Uterus (tissue), 4 donors: Measurements from ENCODE around the gene KCNK13. TPM values are rescaled to one million over a fixed set of nuclear protein-coding genes. Genes with fewer than 3 reads are reported as not detected.
"Not testable (repeated sequence)": the region's sequence is repeated elsewhere in the genome, so short reads cannot be mapped to it uniquely, and the experiment has no call there.

ENCODE experiments used
- DNase-seq, 2 donors: peaks; one replicate each; pipeline ENCODE4 v3.0.0-alpha.2; 2019 to 2020
- H3K27ac ChIP-seq, 2 donors: fragments of 200-600 bp; sonication (generic); 1 replicate in 1 of 2; 2 replicates in 1 of 2; pipeline ENCODE4 v1.5.1; 2016 to 2018
- H3K27me3 ChIP-seq, 2 donors: fragments of 200-600 bp; sonication (generic); one replicate each; pipeline ENCODE4 v1.5.1; 2018 to 2019; ENCODE audit warnings: control low read depth in 1 of 2
- H3K36me3 ChIP-seq, 2 donors: fragments of 200-600 bp; sonication (generic); one replicate each; pipeline ENCODE4 v1.5.1; 2019; ENCODE audit warnings: control low read depth in 1 of 2
- H3K4me1 ChIP-seq, 2 donors: fragments of 200-600 bp; sonication (generic); one replicate each; pipeline ENCODE4 v1.5.1; 2018 to 2019; ENCODE audit warnings: control low read depth in 1 of 2
- H3K4me3 ChIP-seq, 2 donors: fragments of 200-600 bp; sonication (generic); 1 replicate in 1 of 2; 2 replicates in 1 of 2; pipeline ENCODE4 v1.5.1; 2018 to 2019; ENCODE audit warnings: mild to moderate bottlenecking in 1 of 2
- H3K9me3 ChIP-seq, 2 donors: fragments of 200-600 bp; sonication (generic); one replicate each; pipeline ENCODE4 v1.5.1; 2019; ENCODE audit warnings: control low read depth in 1 of 2
- POLR2A ChIP-seq, 2 donors: fragments of 450-650 bp; IDR thresholded peaks; one replicate each; pipeline ENCODE4 v1.6.1; 2016; ENCODE audit warnings: antibody characterized with exemption in 2 of 2, mild to moderate bottlenecking in 1 of 2, moderate library complexity in 1 of 2
- intact Hi-C: fragments of 100-400 bp; cut with DNase I; formaldehyde crosslinking; loops from one replicate; pipeline ENCODE4 v1.15.1; 2023; ENCODE audit warnings: low total_unique reads
- small RNA-seq: library from RNA; depleted of rRNA; stranded (forward); fragments of <200 nt; gene quantifications from one replicate; pipeline ENCODE3, GENCODE V24; 2016
- total RNA-seq, 4 donors: library from RNA; depleted of rRNA in 3 of 4; stranded (reverse); fragments of >200 nt in 3 of 4; gene quantifications; one replicate each; pipeline versions ENCODE4 v1.1.0 to v1.2.4, GENCODE V29; 2014 to 2023
- TF ChIP-seq, protein P1 (sequence below), 4 experiments: fragments of 200-600 bp in 2 of 4; fragments of 450-650 bp in 2 of 4; sonication (generic) in 2 of 4; IDR thresholded peaks; one replicate each; pipeline ENCODE4 v1.5.1; 2016 to 2019; ENCODE audit warnings: antibody characterized with exemption in 4 of 4, mild to moderate bottlenecking in 2 of 4, moderate library complexity in 1 of 4
- donor health status: DM: yes; HTN: yes; CAD: no.

Gene KCNK13
- total RNA-seq, 4 donors from 2014 or later: 0.14 TPM; not detected in 3

GRCh38 chr14:90204516-90204915 lies 142.7 kb downstream of the KCNK13 start:
- H3K27ac ChIP-seq: no peak overlapping the region
- intact Hi-C loops: no loop called here
- no peak overlapping the region for H3K4me3 ChIP-seq

GRCh38 chr14:90213099-90213748 lies 151.4 kb downstream of the KCNK13 start:
- no peaks in the 10 kb centered on the region for H3K4me1 ChIP-seq
- H3K9me3 ChIP-seq: no peaks in the 10 kb centered on the region
- H3K27me3 ChIP-seq: no peaks in the 10 kb centered on the region
- no peak for DNase-seq
- no peaks in the 10 kb centered on the region for H3K36me3 ChIP-seq
- H3K27ac ChIP-seq: no peak overlapping the region
- H3K4me3 ChIP-seq: no peak overlapping the region
- intact Hi-C loops: no loop called here
- TF ChIP-seq, protein P1, sequence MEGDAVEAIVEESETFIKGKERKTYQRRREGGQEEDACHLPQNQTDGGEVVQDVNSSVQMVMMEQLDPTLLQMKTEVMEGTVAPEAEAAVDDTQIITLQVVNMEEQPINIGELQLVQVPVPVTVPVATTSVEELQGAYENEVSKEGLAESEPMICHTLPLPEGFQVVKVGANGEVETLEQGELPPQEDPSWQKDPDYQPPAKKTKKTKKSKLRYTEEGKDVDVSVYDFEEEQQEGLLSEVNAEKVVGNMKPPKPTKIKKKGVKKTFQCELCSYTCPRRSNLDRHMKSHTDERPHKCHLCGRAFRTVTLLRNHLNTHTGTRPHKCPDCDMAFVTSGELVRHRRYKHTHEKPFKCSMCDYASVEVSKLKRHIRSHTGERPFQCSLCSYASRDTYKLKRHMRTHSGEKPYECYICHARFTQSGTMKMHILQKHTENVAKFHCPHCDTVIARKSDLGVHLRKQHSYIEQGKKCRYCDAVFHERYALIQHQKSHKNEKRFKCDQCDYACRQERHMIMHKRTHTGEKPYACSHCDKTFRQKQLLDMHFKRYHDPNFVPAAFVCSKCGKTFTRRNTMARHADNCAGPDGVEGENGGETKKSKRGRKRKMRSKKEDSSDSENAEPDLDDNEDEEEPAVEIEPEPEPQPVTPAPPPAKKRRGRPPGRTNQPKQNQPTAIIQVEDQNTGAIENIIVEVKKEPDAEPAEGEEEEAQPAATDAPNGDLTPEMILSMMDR (IDR thresholded peaks at IDR 0.05): no peak
- no peak for TF ChIP-seq POLR2A (IDR thresholded peaks at IDR 0.05)

More at GRCh38 chr14:90204516-90204915, 142.7 kb downstream of the KCNK13 start:
- TF ChIP-seq POLR2A (IDR thresholded peaks at IDR 0.05): no peak
- TF ChIP-seq, protein P1 (IDR thresholded peaks at IDR 0.05): no peak
- DNase-seq: no peak
- Histone ChIP-seq H3K4me1 (no peaks in the 10 kb centered on the region), H3K36me3 (no peaks in the 10 kb centered on the region), H3K27me3 (no peaks in the 10 kb centered on the region), H3K9me3 (no peaks in the 10 kb centered on the region)

- Histone ChIP-seq H3K4me3 (no peak overlapping the region), H3K27ac (no peak overlapping the region), H3K4me1 (no peaks in the 10 kb centered on the region), H3K36me3 (no peaks in the 10 kb centered on the region), H3K27me3 (no peaks in the 10 kb centered on the region), H3K9me3 (peaks cover 0 to 3% of the 10 kb centered on the region in 2 donors)
- TF ChIP-seq, protein P1 (IDR thresholded peaks at IDR 0.05): no peak
- no peak for TF ChIP-seq POLR2A (IDR thresholded peaks at IDR 0.05)
- intact Hi-C loops: no loop called here
- no peak for DNase-seq
Measured at GRCh38 chr14:90228478-90228877, 166.7 kb downstream of the KCNK13 start.

DNA sequence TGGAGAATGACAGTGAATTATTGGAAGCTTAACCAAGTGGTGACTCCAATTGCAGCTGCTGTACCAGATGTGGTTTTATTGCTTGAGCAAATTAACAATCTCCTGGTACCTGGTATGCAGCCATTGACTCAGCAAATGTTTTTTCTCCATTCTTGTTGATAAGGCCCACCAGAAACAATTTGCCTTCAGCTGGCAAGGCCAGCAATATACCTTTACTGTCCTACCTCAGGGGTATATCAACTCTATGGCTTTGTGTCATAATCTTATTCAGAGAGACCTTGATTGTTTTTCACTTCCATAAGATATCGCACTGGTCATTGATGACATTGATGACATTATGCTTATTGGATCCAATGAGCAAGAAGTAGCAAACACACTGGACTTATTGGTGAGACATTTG lies 168.1 kb downstream of the KCNK13 start:
- H3K27ac ChIP-seq, H3K27me3 ChIP-seq, H3K4me3 ChIP-seq, H3K9me3 ChIP-seq, H3K36me3 ChIP-seq, intact Hi-C loops, H3K4me1 ChIP-seq, DNase-seq: not testable (repeated sequence)

Small RNA genes lying within 50 kb of the gene (small RNA-seq; reads per million reads assigned to genes)
- gene RF00019: not detected

Other genes starting within 250 kb of the KCNK13 start
- 10 to 100 TPM in 1 of 4 donors, 1 to 10 TPM in 2, not detected in 1; 4.1 to 21.0 (median 5.6) TPM for gene EFCAB11, start 107.3 kb upstream of the KCNK13 start, total RNA-seq
- gene TDP1, start 106.1 kb upstream of the KCNK13 start, total RNA-seq: 10 to 100 TPM in 2 of 4 donors, 1 to 10 TPM in 2; 1.3 to 30.8 (median 9.8) TPM
- gene PSMC1, start 194.6 kb downstream of the KCNK13 start, total RNA-seq: 100 to 1,000 TPM in 1 of 4 donors, 10 to 100 TPM in 3; 38.2 to 142 (median 53.8) TPM